HepG2 (cell line): Measurements from ENCODE around the gene CPOX. TPM values are rescaled to one million over a fixed set of nuclear protein-coding genes. Genes with fewer than 3 reads are reported as not detected.

Experiments used
- ATAC-seq: fragments of 200-7000 bp; cut with Tn5 transposase; 3 replicates; pipeline ENCODE4 v1.9.1; 2020; ENCODE audit warnings: mild to moderate bottlenecking, moderate library complexity
- BruUV-seq: library from RNA; stranded (reverse); fragments of 400-500 nt; replicated peaks from 2 replicates; lab custom pipeline; 2021; lab: Mats Ljungman, UMichigan
- CTCF ChIA-PET: fragments of 300-600 bp; formaldehyde crosslinking; extraction: SDS; loops from one replicate; lab custom pipeline; 2021; ENCODE audit warnings: low total read pairs, inconsistent platforms, low intra/inter-chr PET ratio; lab: Yijun Ruan, JAX
- POLR2A ChIA-PET: fragments of 350-600 bp; sonication (Branson Sonifier 250); formaldehyde crosslinking; loops from one replicate; lab custom pipeline; 2020; ENCODE audit warnings: antibody characterized with exemption, inconsistent platforms; lab: Yijun Ruan, JAX
- DNase-seq: peaks from one replicate; pipeline ENCODE4 v3.0.0-alpha.2; 2015; ENCODE audit warnings: low spot score
- FAIRE-seq: peaks from 3 replicates; lab custom pipeline; 2011; peaks lifted over from hg19 to GRCh38; lab: Jason Lieb, UNC
- H2AFZ ChIP-seq: one replicate; pipeline ENCODE4 v1.6.1; 2011; ENCODE audit warnings: low read length, inconsistent platforms
- H3K27ac ChIP-seq: fragments of 300-600 bp; 3 replicates; pipeline ENCODE4 v1.8.0; 2011; ENCODE audit warnings: mixed run types, mild to moderate bottlenecking, mixed read lengths, low read length, inconsistent platforms; ENCODE audit not compliant: insufficient read depth; ENCODE audit errors: extremely low read length
- H3K27me3 ChIP-seq, 2 experiments: fragments of 200-600 bp in 1 of 2; 2 replicates in 1 of 2; 3 replicates in 1 of 2; pipeline versions ENCODE4 v1.6.0 to v1.8.0; 2011; ENCODE audit warnings: low read length in 2 of 2, mild to moderate bottlenecking in 2 of 2, moderate library complexity in 2 of 2, inconsistent platforms in 1 of 2; ENCODE audit not compliant: insufficient read depth in 2 of 2, control insufficient read depth in 1 of 2
- H3K36me3 ChIP-seq, 2 experiments: fragments of 200-600 bp in 1 of 2; replicated peaks in 1 of 2; 2 replicates in 1 of 2; 3 replicates in 1 of 2; pipeline versions ENCODE4 v1.5.1 to v1.8.0; 2011; ENCODE audit warnings: low read length in 2 of 2, inconsistent platforms in 1 of 2; ENCODE audit not compliant: insufficient read depth in 2 of 2, control insufficient read depth in 1 of 2
- H3K4me1 ChIP-seq: 2 replicates; pipeline ENCODE4 v1.5.1; 2012; ENCODE audit warnings: low read length, inconsistent platforms; ENCODE audit not compliant: insufficient read depth
- H3K4me2 ChIP-seq: 2 replicates; pipeline ENCODE4 v1.6.0; 2011; ENCODE audit warnings: low read depth, low read length, inconsistent platforms
- H3K4me3 ChIP-seq, 3 experiments: fragments of 200-600 bp in 1 of 3; sonication (generic), shearing (Covaris generic) in 1 of 3; replicated peaks in 1 of 3; 2 replicates each; pipeline ENCODE4 v1.5.1; 2011 to 2016; ENCODE audit warnings: low read length in 3 of 3, inconsistent platforms in 2 of 3, low read depth in 2 of 3, mild to moderate bottlenecking in 2 of 3, control low read depth in 1 of 3, mixed read lengths in 1 of 3; ENCODE audit not compliant: insufficient read depth in 1 of 3
- H3K79me2 ChIP-seq: one replicate; pipeline ENCODE4 v1.6.1; 2011; ENCODE audit warnings: low read length, inconsistent platforms; ENCODE audit not compliant: insufficient read depth
- H3K9ac ChIP-seq: 2 replicates; pipeline ENCODE4 v1.6.0; 2011; ENCODE audit warnings: mild to moderate bottlenecking, low read depth, low read length, inconsistent platforms; ENCODE audit not compliant: insufficient read depth
- H3K9me3 ChIP-seq: 2 replicates; pipeline ENCODE4 v1.5.1; 2012; ENCODE audit warnings: mild to moderate bottlenecking, low read length
- H4K20me1 ChIP-seq: 2 replicates; pipeline ENCODE4 v1.6.0; 2011; ENCODE audit warnings: inconsistent platforms, mild to moderate bottlenecking, low read length, moderate library complexity; ENCODE audit not compliant: insufficient read depth
- ATRX ChIP-seq: sonication (generic); formaldehyde crosslinking; IDR thresholded peaks from 2 replicates; pipeline ENCODE4 v1.4.0; 2020; ENCODE audit warnings: missing genetic modification reagents, borderline replicate concordance
- BRF2 ChIP-seq: sonication (generic); formaldehyde crosslinking; IDR thresholded peaks from 2 replicates; pipeline ENCODE4 v1.8.1; 2022; ENCODE audit warnings: mild to moderate bottlenecking, missing genetic modification reagents
- CBX5 ChIP-seq: sonication (generic); formaldehyde crosslinking; IDR thresholded peaks from 2 replicates; pipeline ENCODE4 v1.4.0; 2020; ENCODE audit warnings: missing genetic modification reagents, borderline replicate concordance
- DZIP1 ChIP-seq: sonication (generic); formaldehyde crosslinking; IDR thresholded peaks from 2 replicates; pipeline ENCODE4 v1.5.0; 2020; ENCODE audit warnings: mild to moderate bottlenecking, missing genetic modification reagents
- EED ChIP-seq: sonication (generic); formaldehyde crosslinking; IDR thresholded peaks from 2 replicates; pipeline ENCODE4 v1.5.0; 2020; ENCODE audit warnings: mild to moderate bottlenecking, missing genetic modification reagents
- ELF3 ChIP-seq: IDR thresholded peaks from 2 replicates; pipeline ENCODE4 v1.6.1; 2016; ENCODE audit warnings: missing genetic modification reagents, missing compliant biosample characterization
- HHEX ChIP-seq: IDR thresholded peaks from 2 replicates; pipeline ENCODE4 v1.6.1; 2016; ENCODE audit warnings: control low read depth
- KAT7 ChIP-seq: IDR thresholded peaks from 2 replicates; pipeline ENCODE4 v1.6.1; 2018; ENCODE audit warnings: borderline replicate concordance, missing compliant biosample characterization
- KAT8 ChIP-seq: IDR thresholded peaks from 2 replicates; pipeline ENCODE4 v1.6.1; 2016; ENCODE audit warnings: missing genetic modification reagents, missing compliant biosample characterization
- MEIS1 ChIP-seq: sonication (generic); formaldehyde crosslinking; IDR thresholded peaks from 2 replicates; pipeline ENCODE4 v1.9.0; 2021; ENCODE audit warnings: mild to moderate bottlenecking, missing genetic modification reagents, moderate library complexity, borderline replicate concordance
- MTF1 ChIP-seq: sonication (generic); formaldehyde crosslinking; IDR thresholded peaks from 2 replicates; pipeline ENCODE4 v1.5.0; 2020; ENCODE audit warnings: missing genetic modification reagents
- NFIC ChIP-seq: IDR thresholded peaks from 2 replicates; pipeline ENCODE4 v1.6.1; 2012; ENCODE audit warnings: mild to moderate bottlenecking, low read length, inconsistent platforms
- ZBTB39 ChIP-seq: sonication (generic); formaldehyde crosslinking; IDR thresholded peaks from 2 replicates; pipeline ENCODE4 v1.5.0; 2020; ENCODE audit warnings: missing genetic modification reagents
- ZNF138 ChIP-seq: sonication (generic); formaldehyde crosslinking; IDR thresholded peaks from 2 replicates; pipeline ENCODE4 v1.5.0; 2020; ENCODE audit warnings: mild to moderate bottlenecking, low read depth, missing genetic modification reagents
- WGBS: methylation state at CpG from one replicate; pipeline ENCODE4 v1.1.6; 2017; ENCODE audit warnings: low lambda C conversion rate; 5-methylcytosine and 5-hydroxymethylcytosine counted together
- in situ Hi-C: cut with HindIII; loops from 2 replicates; pipeline ENCODE4 v1.10.0; 2017; ENCODE audit warnings: low pct_unique_long_range_greater_than_20kb; ENCODE audit not compliant: extremely low pct_ligation_motif_present
- intact Hi-C: fragments of 100-400 bp; cut with micrococcal nuclease; formaldehyde crosslinking; loops from one replicate; pipeline ENCODE4 v1.10.0; 2022; ENCODE audit not compliant: unreplicated experiment
- polyA plus RNA-seq, 8 experiments: library from polyadenylated mRNA; depleted of rRNA in 3 of 8; stranded (reverse) in 7 of 8; unstranded in 1 of 8; fragments of >200 nt; fragmentation: Illumina TruSeq in 4 of 8; extraction: Trizol in 4 of 8; gene quantifications; 2 replicates each; pipeline versions ENCODE4 v1.2.1 to v1.2.3, GENCODE V29; 2011 to 2016; ENCODE audit warnings: low read depth in 4 of 8, missing spikeins in 1 of 8, mixed read lengths in 1 of 8; ENCODE audit not compliant: insufficient read depth in 1 of 8
- total RNA-seq, 5 experiments: library from RNA; depleted of rRNA; stranded (reverse); fragments of >200 nt; fragmentation: Illumina TruSeq; extraction: Trizol; gene quantifications; 2 replicates each; pipeline ENCODE4 v1.2.3, GENCODE V29; 2016; ENCODE audit warnings: low read depth in 1 of 5
- TF ChIP-seq, protein P1 (sequence below): sonication (generic); formaldehyde crosslinking; IDR thresholded peaks from 2 replicates; pipeline ENCODE4 v1.4.0; 2020; ENCODE audit warnings: missing genetic modification reagents

Gene CPOX
- total and polyA plus RNA-seq, 2 of the 13 experiments (the other 11 are each of a cell fraction or from before 2014, with no cell fraction given): 34.2 to 37.2 TPM

DNA sequence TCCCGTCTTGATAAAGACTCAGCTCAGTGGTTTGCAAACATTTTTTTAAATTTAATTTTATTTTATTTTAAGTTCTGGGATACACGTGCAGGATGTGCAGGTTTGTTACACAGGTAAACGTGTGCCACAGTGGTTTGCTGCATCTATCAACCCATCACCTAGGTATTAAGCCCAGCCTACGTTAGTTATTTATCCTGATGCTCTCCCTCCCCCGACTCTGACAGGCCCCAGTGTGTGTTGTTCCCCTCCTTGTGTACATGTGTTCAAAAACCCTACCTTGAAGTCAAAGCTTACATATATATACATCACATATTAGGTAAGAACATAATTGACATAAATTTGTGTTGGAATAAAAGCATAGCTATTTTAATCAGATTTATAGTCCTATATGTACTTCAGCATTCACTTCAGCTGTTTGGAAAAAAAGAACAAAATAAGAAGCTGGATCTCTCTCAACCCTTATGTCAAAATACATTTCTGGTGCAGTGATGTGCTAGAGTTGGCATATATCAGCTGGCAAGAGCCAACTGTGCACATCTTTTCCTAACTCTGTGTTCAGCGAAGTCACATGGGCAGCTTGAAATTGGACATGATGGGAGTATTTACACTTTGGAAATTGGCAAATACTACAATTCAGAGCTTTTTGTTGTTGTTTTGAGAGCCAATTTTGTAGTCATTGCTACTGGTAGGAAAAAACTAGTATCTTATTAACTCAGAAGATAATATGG is 35.1 kb downstream of the CPOX start:
- no peaks in the 10 kb centered on the region for H3K27me3 ChIP-seq
- no peaks in the 10 kb centered on the region for H3K79me2 ChIP-seq
- ATAC-seq: no peak
- 15% methylated on average over 6 of the region's 6 CpGs for WGBS
- no peaks in the 10 kb centered on the region for H3K9me3 ChIP-seq
- no TSS peak for BruUV-seq
- no peaks in the 10 kb centered on the region for H3K36me3 ChIP-seq
- no peak overlapping the region for H2AFZ ChIP-seq
- ChIA-PET CTCF (no interaction called here), POLR2A (no interaction called here)
- no peak for DNase-seq
- in situ Hi-C loops (loop anchor here (25.0 kb wide), 1 partner anchor 521 kb away; the partner anchor contains the start of gene GABRR3), intact Hi-C loops (no loop called here)
- H3K4me3 ChIP-seq: no peak overlapping the region
- no peaks in the 10 kb centered on the region for H3K4me1 ChIP-seq
- no peak overlapping the region for H3K9ac ChIP-seq
- H3K27ac ChIP-seq: no peak overlapping the region
- no peak for FAIRE-seq
- H3K4me2 ChIP-seq: no peak overlapping the region
- no peaks in the 10 kb centered on the region for H4K20me1 ChIP-seq
- TF ChIP-seq ZBTB39 (CRISPR knock-in tag): no peak
- TF ChIP-seq HHEX (CRISPR knock-in tag): no peak
- TF ChIP-seq DZIP1 (CRISPR knock-in tag): no peak
- no peak for TF ChIP-seq NFIC
- no peak for TF ChIP-seq EED (CRISPR knock-in tag)
- no peak for TF ChIP-seq ELF3 (CRISPR knock-in tag)
- TF ChIP-seq CBX5: no peak
- no peak for TF ChIP-seq MTF1 (CRISPR knock-in tag)
- no peak for TF ChIP-seq KAT8 (CRISPR knock-in tag)
- TF ChIP-seq ATRX (CRISPR knock-in tag): no peak
- no peak for TF ChIP-seq BRF2
- TF ChIP-seq KAT7: no peak
- TF ChIP-seq ZNF138 (CRISPR knock-in tag): no peak
- TF ChIP-seq, protein P1, sequence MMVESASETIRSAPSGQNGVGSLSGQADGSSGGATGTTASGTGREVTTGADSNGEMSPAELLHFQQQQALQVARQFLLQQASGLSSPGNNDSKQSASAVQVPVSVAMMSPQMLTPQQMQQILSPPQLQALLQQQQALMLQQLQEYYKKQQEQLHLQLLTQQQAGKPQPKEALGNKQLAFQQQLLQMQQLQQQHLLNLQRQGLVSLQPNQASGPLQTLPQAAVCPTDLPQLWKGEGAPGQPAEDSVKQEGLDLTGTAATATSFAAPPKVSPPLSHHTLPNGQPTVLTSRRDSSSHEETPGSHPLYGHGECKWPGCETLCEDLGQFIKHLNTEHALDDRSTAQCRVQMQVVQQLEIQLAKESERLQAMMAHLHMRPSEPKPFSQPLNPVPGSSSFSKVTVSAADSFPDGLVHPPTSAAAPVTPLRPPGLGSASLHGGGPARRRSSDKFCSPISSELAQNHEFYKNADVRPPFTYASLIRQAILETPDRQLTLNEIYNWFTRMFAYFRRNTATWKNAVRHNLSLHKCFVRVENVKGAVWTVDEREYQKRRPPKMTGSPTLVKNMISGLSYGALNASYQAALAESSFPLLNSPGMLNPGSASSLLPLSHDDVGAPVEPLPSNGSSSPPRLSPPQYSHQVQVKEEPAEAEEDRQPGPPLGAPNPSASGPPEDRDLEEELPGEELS (CRISPR knock-in tag): no peak
- no peak for TF ChIP-seq MEIS1 (CRISPR knock-in tag)
